HG03175 (cell line): ENCODE results near the gene KCTD3.

Experiments
- ATAC-seq: cut with Tn5 transposase; IDR thresholded peaks from one replicate; pipeline ENCODE4 v1.9.1; 2021; ENCODE audit warnings: mild to moderate bottlenecking, moderate library complexity; ENCODE audit not compliant: unreplicated experiment

The KCTD3 gene

DNA sequence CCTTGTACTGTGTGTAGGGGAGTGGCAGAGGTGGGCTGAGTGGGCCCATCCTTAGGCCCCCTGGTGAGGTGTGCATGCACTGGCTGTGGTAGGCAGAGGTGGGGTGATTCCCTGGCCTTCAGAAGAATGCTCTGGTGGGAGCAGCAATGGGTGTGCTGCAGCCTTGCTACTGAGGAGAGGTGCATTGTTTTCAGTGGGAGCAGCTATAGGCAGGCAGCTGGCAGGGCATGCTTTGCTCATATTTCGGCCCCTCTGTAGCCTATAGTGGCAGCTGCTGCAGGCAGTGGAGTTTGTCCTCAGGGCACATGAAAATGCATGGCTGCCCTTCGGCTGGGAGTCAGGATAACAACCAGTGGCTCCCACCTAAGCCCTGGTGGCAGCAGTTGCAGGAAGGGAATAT, 10.1 kb upstream of the KCTD3 start:
- no peak for ATAC-seq

DNA sequence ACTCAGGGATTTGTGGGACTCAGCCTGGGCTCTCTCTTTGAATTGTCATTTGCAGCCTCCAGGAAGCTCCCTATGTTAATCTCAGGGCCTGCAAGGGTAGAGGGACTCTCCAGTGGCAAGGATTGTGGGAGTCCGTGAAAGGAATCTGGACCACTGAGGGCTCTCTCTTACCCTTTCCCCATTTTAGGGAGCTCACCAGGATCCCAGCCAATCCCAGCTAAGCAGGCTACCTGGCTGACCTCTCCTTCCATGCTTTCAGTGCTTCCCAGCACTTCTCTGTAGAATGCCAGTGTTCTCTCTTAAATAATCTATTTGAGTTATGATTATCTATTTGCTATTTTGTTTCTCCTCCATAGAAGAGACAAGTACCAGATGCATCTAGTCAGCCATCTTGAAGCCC, 9.6 kb upstream of the KCTD3 start:
- ATAC-seq = no peak

GRCh38 chr1:215557992-215558626, 9.0 kb upstream of the KCTD3 start:
- no peak for ATAC-seq

DNA sequence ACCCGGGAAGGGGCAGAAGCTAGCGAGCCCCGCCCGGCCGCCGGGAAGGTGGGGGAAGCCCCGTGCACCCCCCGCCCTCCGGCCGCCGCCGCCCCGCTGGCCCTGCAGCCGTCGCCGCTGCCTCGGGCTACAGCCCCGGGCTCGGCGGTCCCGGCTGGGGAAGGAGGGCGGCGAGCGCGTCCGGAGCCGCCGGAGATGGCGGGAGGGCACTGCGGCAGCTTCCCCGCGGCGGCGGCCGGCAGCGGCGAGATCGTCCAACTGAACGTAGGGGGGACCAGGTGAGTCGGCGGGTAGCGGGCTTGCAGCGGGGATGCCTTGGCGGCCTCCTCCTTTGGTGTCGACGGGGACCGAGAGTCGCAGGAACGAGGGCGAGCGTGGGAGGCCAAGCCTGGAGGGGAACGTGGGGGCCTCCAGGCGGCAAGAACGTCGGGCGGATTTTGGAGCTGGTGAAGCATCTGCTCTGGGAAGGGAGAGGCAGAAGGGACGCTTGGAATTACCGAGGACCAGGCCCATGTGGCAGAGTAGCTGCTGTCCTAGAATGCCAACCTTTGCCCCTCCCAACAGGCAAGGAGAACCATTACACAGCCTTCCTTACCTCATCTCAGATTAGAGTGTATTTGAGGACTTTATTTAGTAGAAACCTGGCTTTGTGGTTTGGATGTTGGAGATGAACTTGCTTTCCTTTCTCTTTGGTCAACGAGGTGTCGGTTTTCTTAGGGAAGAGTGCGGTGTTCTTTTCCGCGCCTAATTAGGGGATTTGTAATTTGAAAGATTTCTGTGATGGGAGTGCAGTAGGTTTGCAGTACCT, 591 bp downstream of the KCTD3 start:
- peak; percentile 63 for ATAC-seq

GRCh38 chr1:215568299-215568692, 1.2 kb downstream of the KCTD3 start:
- ATAC-seq = no peak

GRCh38 chr1:215569986-215570824, 3.1 kb downstream of the KCTD3 start:
- no peak for ATAC-seq

DNA sequence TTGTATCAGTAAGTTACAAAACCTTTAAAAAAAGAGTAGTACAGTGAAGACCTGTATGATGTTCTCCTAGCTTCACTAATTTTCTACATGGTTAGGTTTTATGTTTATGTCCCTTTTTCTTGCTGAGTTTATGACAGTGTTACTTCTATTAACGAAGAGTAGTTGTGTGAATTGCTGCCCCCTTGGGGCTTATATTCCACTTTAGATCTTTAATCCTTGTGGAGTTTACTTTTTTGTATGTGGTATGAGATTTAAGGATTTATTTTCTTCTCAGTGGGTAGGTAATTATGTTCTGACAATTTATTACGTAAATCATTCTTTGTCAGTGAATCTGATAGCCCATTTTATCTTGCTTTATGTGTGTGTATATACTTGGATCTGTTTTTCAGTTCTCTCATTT, 14.8 kb downstream of the KCTD3 start:
- ATAC-seq = no peak

DNA sequence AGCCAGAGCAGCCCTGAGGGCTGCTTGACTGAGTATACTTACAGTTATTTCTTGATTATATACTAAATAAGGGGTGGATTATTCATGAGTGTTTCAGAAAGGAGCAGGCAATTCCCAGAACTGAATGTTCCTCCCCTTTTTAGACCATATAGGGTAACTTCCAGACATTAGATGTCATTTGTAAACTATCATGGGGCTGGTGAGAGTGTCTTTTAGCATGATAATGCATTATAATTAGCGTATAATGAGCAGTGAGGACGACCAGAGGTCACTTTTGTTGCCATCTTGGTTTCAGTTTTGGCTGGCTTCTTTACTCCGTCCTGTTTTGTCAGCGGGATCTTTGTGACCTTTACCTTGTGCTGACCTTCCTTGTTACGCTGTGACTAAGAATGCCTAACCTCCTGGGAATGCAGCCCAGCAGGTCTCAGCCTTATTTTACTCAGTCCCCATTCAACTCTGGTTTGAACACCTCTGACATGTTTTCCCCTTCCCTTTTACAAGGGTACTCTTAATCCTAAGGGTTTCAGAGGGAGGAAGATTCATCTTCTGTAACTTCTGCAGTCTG, 16.2 kb downstream of the KCTD3 start:
- no peak for ATAC-seq

DNA sequence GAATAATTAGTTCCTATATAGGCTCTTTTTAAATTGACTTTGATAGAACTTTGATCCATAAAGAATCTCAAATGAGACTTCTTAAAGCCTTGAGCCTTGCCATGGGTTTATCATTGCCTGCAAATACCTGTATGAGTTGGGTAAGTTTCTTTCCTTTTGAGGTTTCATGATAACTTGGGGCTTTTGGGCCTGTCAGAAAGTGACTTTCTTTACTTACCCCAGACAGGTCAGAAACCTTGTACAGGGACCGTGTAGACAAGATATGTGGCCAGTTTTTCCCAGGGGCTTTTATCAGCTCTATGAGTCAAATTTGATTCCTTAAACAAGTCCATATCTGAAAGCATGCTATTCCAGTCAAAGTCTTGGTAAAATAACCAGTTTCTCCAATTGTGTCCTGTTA, 17.3 kb downstream of the KCTD3 start:
- no peak for ATAC-seq

DNA sequence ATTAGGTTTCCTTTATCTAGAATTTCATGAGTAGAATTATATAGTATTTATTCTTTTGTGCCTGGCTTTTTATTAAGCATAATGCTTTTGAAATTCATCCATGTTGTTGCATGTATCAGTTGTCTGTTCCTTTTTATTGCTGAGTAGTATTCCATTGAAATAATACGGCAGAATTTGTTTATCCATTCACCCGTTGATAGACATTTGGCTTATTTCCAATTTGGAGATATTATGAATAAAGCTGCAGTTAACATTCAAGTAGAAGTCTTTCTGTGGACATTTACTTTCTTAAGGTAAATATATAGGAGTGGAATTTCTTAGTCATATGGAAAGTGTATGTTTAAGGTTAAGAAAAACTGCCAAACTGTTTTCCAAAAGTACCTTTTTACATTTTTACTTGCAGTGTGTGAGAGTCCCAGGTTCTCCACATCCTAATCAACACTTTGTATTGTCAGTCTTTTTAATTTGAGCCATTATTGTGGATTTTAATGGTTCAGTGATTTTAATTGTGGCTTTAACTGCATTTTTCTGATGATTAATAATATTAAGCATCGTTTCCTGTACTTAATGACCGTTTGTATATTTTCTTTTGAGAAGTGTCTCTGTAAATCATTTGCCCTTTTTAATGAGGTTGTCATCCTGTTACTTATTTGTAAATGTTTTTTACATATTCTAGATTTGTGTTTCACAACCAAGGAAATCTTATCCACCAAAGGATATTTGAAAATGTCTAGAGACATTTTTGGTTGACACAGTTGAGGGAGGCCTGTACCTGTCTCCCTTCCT, 22.7 kb downstream of the KCTD3 start:
- no peak for ATAC-seq

DNA sequence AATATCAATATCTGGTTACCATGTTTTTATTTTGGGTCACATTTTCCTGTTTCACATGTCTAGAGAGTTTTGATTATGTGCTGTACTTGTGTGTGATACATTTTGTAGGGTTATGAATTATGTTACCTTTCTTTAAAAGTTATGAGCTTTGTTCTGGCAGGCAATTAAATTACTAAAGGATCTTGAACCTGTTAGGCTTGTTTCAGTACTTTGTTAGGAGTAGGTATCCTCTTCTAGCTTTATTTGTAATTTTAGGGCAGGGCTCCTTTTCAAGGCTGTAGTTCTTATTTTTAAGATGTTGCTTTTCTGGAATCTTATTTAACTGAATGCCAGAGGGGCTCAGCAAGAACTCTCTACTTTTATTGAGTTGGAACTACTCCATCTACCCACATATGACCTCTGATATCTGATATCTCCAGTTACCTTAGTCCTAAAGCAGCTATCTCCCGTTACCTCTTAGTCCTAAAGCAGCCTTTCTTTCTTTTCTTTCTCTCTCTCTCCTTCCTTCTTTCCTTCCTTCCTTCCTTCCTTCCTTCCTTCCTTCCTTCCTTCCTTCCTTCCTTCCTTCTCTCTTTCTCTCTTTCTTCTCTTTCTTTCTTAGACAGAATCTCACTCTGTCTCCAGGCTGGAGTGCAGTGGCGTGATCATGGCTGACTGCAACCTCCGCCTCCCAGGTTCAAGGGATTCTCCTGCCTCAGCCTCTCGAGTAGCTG, 23.8 kb downstream of the KCTD3 start:
- ATAC-seq = no peak

GRCh38 chr1:215594640-215595039, 27.5 kb downstream of the KCTD3 start:
- no peak for ATAC-seq

- ATAC-seq = no peak
Observed at GRCh38 chr1:215595231-215595630, 28.1 kb downstream of the KCTD3 start.

DNA sequence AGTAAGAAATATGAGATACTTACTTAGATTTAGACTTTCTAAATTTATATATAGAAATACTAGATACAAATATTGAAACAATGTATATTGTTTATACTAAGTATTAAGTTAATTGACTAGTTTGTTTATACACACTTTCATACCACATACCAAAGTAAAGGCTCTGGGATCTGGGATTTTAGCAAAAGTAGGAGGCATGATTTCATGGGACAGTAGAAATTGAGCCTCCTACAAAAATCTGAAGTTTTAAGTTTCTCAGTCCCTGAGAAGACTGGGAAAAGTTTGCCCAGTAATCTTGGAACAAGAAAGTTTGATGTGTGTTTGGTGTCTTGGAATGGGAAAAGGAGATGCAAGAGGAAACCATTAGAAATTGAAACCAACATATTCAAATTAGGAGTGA, 30.9 kb downstream of the KCTD3 start:
- no peak for ATAC-seq

DNA sequence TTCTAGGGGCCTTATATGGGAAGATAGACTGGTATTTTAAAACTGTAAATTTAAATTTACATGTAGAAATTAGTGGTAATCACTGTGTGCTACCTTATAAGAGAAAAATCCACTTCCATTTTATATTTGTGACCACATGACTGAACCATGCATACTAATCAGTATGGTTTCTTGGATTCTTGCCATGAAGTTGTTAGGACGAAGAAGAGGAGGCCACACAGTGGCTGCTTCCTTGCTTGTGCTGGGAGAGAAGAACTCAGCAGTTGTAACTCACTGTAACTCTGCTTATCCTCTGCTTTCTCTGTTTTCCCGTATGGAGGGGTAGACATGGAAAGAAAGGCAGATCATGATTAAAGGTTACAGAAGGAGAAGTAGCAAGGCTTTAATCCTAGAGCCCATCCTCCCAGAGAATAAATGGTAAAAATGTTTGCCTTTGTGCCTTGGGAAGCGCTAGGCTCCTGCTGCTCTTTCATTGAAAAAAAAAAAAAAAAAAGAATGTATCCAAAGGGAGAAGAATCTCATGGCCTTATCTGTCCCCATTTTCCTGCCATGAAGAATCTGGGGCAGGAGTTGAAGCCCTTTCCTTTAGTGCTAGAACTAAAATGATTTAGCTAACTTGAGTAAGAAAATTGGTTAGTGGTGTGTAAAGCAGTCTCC, 32.4 kb downstream of the KCTD3 start:
- no peak for ATAC-seq

GRCh38 chr1:215600258-215600792, 33.2 kb downstream of the KCTD3 start:
- no peak for ATAC-seq

DNA sequence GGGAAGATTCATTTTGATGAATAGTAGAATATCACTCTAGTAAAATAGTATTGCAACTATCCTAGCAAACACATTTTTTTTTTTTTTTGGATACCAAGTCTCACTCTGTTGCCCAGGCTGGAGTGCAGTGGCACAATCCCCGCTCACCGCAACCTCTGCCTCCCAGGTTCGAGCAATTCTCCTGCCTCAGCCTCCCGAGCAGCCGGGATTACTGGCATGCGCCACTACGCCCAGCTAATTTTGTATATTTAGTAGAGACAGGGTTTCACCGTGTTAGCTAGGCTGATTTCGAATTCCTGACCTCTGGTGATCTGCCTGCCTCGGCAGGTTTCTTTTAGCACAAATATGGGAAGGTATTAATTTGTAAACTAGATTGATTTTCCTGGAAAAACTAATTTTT, 33.8 kb downstream of the KCTD3 start:
- no peak for ATAC-seq

DNA sequence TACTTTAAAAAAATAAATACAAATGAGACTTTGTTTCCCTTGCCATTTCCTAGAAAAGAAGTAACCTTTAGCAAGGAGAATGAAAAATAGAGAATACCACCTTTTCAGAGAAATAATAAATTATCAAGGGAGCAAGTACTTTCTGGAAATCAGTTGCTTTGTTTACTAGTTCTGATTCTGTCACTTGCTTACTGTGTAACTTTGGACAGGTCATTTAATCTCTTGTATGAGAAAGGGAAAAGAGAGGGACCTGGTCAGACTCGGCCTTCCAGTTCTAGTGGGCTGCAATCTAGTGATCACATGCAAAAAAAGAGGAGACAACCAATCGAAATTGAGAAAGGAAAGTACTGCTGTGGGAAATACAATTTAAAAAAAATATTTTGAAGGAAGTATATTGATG, 34.2 kb downstream of the KCTD3 start:
- ATAC-seq = no peak

- no peak for ATAC-seq
Observed at GRCh38 chr1:215603319-215603718, 36.2 kb downstream of the KCTD3 start.
